ENCODE measurements around the gene TUSC2.

Gene TUSC2

GRCh38 chr3:50355829-50356552 lies 28.0 kb upstream of the TUSC2 start:
- in situ Hi-C loops (cut with MboI; ENCODE audit: low sequenced_read_pairs) = loop anchor here (25.0 kb wide), 1 partner anchor 181 kb away; no protein-coding TSS in a partner anchor

- in situ Hi-C loops (cut with MboI; ENCODE audit: low sequenced_read_pairs) = loop anchor here (25.0 kb wide), 1 partner anchor 182 kb away; no protein-coding TSS in a partner anchor
Observed at GRCh38 chr3:50354850-50355249, 26.8 kb upstream of the TUSC2 start.

DNA sequence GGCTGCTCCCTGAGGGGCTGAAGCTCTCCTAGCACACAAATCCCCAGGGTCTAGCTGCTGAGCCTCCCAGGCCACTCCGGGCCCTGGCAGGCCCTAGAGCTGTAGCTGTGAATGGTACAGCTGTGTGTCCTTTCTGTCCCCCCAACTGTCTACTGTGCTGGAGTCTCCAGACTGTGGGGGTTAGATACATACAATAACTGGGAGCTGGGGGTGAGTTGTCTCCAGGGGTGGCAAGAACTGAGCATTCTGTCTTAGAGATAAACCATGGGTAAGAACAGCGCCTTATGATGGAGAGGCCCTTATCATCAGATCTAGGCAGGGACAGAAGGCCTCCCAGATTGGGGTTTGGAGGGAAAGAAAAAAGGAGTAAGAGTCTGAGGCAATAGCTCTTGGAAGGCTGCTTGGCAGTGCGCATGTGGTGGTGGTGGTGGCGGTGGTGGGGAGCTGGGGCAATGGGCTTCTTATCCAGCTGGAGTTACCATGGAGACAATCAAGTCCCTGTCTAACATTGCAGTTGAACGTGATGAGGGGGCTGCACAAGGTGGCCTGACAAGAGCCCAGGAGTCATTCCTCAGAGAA lies 26.3 kb upstream of the TUSC2 start:
- in situ Hi-C loops (cut with MboI; ENCODE audit: low sequenced_read_pairs) = loop anchor here (25.0 kb wide), 1 partner anchor 183 kb away; no protein-coding TSS in a partner anchor

- in situ Hi-C loops (cut with MboI; ENCODE audit: low sequenced_read_pairs) = loop anchor here (25.0 kb wide), 1 partner anchor 184 kb away; no protein-coding TSS in a partner anchor
Observed at GRCh38 chr3:50353245-50354004, 25.4 kb upstream of the TUSC2 start.

GRCh38 chr3:50352781-50353180 lies 24.8 kb upstream of the TUSC2 start:
- in situ Hi-C loops (cut with MboI; ENCODE audit: low sequenced_read_pairs) = loop anchor here (25.0 kb wide), 1 partner anchor 185 kb away; no protein-coding TSS in a partner anchor

GRCh38 chr3:50351323-50351697 lies 23.3 kb upstream of the TUSC2 start:
- in situ Hi-C loops (cut with MboI; ENCODE audit: low sequenced_read_pairs) = loop anchor here (25.0 kb wide), 1 partner anchor 186 kb away; no protein-coding TSS in a partner anchor

- in situ Hi-C loops (cut with MboI; ENCODE audit: low sequenced_read_pairs) = loop anchor here (25.0 kb wide), 1 partner anchor 187 kb away; no protein-coding TSS in a partner anchor
Observed at GRCh38 chr3:50350527-50351322, 22.7 kb upstream of the TUSC2 start, which contains the start of the genes CYB561D2 and NPRL2. CYB561D2 (plus strand) TSS chr3:50350862; CDS start chr3:50351434, 572 bp downstream. NPRL2 (minus strand) TSS chr3:50350775; CDS start chr3:50350652, 123 bp downstream.

DNA sequence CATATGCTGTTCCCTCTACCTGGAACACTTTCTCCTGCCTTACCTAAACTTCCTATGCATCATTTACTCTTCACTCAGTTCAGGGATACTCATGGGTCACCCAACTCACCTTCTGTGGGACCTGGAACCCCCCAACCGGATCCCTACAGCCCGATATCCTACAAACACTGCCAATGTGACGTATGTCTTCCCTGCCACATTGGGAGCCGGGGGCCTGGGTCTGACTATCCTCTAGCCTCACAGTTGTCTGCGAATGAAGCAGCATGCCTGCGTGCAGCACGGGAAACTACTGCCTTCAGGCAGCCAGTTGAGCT lies 22.1 kb upstream of the TUSC2 start:
- in situ Hi-C loops (cut with MboI; ENCODE audit: low sequenced_read_pairs) = loop anchor here (25.0 kb wide), 1 partner anchor 187 kb away; no protein-coding TSS in a partner anchor

DNA sequence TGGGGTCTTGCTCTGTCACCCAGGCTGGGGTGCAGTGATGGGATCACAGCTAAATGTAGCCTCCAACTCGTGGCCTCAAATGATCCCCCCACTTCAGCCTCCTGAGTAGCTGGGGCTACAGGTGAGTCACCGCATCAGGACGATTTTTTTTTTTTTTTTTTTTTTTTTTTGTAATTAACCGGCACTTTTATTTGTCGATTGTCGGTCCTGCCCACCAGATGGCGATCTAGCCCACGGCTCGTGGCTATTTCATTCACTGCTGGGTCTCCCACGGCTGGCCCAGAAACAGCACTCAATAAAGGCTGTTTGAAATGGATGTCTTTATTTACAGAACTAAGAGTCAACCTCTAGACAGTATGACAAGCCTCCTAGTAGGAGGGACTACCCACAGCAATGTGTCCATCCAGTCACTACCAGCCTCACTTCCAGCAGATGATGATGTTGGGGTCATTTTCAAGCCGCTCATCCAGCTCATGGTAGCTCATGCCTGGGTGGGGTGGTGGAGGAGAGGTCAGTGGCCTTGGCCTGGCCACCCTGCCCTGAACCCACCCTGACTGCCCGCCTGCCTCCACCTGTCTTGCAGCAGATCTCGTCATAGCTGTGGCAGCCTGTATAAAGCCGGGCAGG lies 19.3 kb upstream of the TUSC2 start:
- in situ Hi-C loops (cut with MboI; ENCODE audit: low sequenced_read_pairs) = no loop called here

DNA sequence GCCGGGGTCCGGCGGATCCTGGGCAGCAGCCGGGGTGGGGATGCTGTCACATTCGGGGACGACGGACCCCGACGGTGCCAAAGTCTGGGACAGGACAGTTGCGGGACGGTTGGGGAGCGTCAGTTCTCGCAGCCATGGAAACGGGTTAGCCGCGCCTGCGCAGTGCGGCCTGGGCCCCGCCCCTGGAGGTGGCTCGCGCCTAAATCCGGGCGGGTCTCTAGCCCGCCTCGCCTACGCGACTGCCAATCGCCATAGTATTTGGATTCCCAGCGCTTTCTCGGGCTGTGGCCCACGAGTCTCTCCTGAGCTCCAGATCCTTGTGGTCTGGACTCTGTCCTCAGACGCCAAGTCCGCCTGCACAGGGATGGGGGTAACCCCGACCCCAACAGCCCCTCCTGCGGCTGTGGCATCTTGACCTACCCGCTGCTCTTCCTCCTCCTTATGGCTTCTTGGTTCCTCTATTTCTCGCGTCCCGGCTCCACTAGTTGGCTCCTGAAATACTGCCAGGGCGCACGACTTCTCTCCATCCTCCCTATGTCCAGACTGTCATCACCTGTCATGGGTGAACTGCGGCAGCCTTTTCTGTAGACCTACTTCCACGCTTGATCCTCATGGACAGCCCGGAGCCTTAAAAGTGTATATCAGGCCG lies 17.7 kb upstream of the TUSC2 start, which contains the start of gene ZMYND10:
Gene ZMYND10 (minus strand): TSS at position 147 of the 649 bp plus-strand sequence. CDS start 153 bp downstream, outside the sequence.
- in situ Hi-C loops (cut with MboI; ENCODE audit: low sequenced_read_pairs) = no loop called here

GRCh38 chr3:50345008-50345407 lies 17.0 kb upstream of the TUSC2 start:
- in situ Hi-C loops (cut with MboI; ENCODE audit: low sequenced_read_pairs) = no loop called here

DNA sequence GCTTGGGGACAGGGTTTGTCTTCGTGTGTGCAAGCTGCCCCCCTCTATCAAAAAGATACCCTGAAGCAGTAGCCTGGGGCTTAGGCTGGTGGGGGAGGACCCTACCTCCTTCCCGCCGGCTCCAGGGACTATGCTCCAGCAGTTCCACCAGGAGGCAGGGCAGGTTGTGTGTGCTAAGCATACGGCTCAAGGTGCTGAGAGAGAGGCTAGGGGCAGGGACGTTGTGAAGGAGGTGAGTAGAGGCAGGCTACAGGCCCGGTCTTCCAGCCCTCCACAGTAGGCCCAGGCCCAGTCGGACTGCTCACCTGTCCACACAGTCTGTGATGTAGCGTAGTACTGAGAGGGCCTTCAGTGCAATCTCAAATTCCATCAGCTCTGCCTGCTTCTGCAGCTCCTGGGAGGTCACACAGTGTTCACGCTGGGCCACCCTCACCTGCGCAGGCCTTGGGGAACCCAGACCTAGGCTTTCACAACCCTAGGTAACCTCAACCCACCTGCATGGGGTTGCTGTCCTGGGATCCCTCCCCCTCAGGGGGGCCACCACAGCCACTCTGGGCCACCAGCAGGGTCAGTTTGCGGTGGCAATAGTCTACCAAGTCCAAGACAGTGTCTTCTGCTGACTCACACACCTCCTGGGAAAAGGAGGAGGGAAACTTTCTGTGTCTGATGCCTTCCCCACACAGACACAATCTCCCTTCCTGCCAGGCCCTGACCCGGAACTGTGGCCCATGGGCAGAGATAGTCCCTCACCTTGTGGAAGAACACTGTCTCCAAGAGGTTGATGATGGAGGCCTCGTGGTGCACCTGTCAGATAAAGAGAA lies 15.0 kb upstream of the TUSC2 start:
- in situ Hi-C loops (cut with MboI; ENCODE audit: low sequenced_read_pairs) = no loop called here

GRCh38 chr3:50341996-50342650 lies 14.1 kb upstream of the TUSC2 start:
- in situ Hi-C loops (cut with MboI; ENCODE audit: low sequenced_read_pairs) = no loop called here

DNA sequence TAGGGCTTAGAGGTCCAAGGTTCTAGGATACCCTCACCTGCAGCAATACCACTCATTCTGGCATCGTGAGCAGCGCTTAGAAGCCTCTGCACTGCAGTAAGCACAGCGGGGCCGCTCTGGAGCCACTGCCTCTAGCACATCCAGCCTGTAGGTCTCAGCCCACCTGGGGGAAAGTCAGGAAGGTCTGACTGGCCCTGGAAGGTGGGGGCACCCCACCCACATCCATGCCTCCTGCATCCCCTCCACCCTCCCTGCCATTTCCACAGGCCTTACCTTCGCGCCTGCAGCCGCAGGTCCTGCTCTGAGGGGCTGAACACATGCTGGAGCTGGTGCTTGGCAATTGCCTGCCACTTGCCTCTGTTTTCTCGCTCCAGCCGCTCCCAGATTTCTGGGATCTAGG lies 13.5 kb upstream of the TUSC2 start:
- in situ Hi-C loops (cut with MboI; ENCODE audit: low sequenced_read_pairs) = no loop called here

DNA sequence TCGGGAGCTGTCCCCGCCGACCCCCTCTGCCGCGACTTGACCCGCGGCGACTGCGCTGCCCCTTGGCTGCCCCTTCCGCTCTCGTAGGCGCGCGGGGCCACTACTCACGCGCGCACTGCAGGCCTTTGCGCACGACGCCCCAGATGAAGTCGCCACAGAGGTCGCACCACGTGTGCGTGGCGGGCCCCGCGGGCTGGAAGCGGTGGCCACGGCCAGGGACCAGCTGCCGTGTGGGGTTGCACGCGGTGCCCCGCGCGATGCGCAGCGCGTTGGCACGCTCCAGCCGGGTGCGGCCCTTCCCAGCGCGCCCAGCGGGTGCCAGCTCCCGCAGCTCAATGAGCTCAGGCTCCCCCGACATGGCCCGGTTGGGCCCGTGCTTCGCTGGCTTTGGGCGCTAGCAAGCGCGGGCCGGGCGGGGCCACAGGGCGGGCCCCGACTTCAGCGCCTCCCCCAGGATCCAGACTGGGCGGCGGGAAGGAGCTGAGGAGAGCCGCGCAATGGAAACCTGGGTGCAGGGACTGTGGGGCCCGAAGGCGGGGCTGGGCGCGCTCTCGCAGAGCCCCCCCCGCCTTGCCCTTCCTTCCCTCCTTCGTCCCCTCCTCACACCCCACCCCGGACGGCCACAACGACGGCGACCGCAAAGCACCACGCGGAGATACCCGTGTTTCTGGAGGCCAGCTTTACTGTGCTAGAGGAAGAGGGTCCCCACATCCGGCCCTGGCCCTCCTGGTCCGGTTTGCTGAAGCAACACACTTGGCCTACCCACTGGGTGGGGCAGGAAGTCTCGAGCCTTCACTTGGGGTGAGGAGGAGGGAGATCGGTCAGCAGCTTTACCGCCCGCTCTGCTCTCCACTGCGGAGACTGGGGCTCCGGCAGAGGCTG lies 12.7 kb upstream of the TUSC2 start, which contains the start of gene RASSF1:
Gene RASSF1 (minus strand): TSS at position 389 of the 882 bp plus-strand sequence. CDS start 31 bp downstream, at position 358.
- in situ Hi-C loops (cut with MboI; ENCODE audit: low sequenced_read_pairs) = no loop called here

GRCh38 chr3:50340147-50340447 lies 12.1 kb upstream of the TUSC2 start:
- in situ Hi-C loops (cut with MboI; ENCODE audit: low sequenced_read_pairs) = no loop called here

GRCh38 chr3:50339485-50340146 lies 11.6 kb upstream of the TUSC2 start:
- in situ Hi-C loops (cut with MboI; ENCODE audit: low sequenced_read_pairs) = no loop called here
